NCI-H146 treated with DMSO at 0.1 percent for 48 hours (cell line): ENCODE measurements around the gene ANKIB1.
"Not testable (repeated sequence)": the region's sequence is repeated elsewhere in the genome, so short reads cannot be mapped to it uniquely, and the experiment has no call there.

Experiments used
- DNase-seq: peaks from one replicate; lab custom pipeline; 2025; ENCODE audit not compliant: unreplicated experiment; lab: John Stamatoyannopoulos, UW

Gene ANKIB1

GRCh38 chr7:92325173-92325572 lies 79.4 kb downstream of the ANKIB1 start:
- no peak for DNase-seq

DNA sequence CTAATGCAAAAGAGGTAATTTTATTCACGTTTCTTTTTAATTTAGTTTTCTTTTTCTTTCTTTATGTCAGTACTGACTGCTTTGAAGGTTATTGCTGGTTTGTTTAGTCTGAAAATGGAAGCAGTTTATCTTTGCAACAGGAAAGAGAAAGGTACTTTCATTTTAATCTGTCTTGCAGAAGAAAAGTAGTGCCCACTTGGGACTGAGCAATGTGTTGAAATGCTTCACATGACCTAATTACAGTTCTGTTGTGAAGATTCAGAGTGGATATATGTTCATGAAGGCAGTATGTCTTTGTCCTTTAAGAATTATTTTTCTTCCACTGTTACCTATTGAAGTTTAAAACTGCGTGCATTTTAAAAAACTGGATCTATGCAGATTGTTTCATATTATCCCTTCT lies 80.1 kb downstream of the ANKIB1 start:
- no peak for DNase-seq

DNA sequence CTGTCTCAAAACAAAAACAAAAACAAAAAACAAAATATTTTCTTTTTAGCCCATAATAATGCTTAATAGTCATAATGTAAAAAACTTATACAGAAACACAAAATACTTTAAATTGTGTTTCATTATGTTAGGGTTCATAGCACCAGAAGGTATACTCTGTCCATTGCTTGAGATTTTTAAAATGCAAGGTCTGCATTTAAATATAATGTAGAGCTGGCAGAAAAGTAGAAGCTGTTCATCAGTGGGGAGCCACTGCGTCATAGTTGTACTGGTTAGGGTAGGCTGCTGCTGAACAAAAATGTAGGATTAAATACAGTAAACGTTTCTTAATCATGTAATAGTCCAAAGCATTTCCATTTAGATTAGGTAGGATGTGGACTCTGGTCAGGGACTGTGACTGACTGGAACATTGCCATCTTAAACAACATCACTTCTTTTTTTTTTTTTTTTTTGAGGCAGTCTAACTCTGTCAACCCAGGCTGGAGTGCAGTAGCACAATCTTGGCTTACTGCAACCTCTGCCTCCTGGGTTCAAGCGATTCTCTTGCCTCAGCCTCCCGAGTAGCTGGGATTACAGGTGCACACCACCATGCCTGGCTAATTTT lies 85.2 kb downstream of the ANKIB1 start:
- no peak for DNase-seq

- DNase-seq = no peak
Observed at GRCh38 chr7:92331508-92331907, 85.7 kb downstream of the ANKIB1 start.

GRCh38 chr7:92332782-92333181 lies 87.0 kb downstream of the ANKIB1 start:
- DNase-seq = no peak

- no peak for DNase-seq
Observed at GRCh38 chr7:92333866-92334265, 88.1 kb downstream of the ANKIB1 start.

DNA sequence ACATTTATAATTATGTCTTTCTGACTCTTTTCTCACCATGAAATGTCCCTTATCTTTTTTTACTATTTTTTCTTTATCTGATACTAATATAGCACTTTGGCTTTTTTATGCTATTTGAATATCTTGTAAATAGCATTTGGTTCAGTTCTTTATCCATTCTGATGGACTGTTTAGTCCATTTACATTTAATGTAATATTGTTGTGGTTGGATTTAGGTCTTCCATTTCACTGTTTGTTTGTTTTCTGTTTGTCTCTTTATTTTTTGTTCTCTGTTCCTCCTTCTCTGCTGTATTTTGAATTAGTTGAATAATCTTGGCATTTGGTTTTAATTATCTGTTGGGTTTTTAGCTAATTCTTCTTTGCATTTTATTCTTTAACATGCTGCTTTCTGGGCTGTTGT lies 89.8 kb downstream of the ANKIB1 start:
- no peak for DNase-seq

- peak; percentile 18 for DNase-seq
Observed at GRCh38 chr7:92336662-92337340, 91.0 kb downstream of the ANKIB1 start.

DNA sequence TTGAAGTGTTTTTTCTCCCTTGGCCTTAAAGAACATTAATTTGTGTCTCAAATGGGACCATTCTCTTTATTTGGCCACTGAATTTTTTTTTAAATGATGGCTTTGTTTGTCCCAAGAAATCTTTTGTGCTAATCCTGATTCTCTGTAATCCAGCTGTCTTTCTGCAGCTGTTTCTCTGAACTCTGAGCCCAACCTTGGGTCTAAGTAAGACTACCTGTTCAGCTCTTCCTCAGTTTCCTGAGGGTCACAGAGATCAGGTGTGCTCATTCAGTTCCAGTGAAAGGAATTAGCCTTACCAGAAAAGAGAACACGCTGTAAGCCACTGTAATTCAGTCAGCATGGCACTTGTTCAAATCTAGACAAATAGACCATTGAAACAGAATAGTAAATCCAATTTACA lies 94.2 kb downstream of the ANKIB1 start:
- no peak for DNase-seq

GRCh38 chr7:92343714-92344113 lies 97.9 kb downstream of the ANKIB1 start:
- DNase-seq = no peak

GRCh38 chr7:92352009-92352408 lies 106.2 kb downstream of the ANKIB1 start:
- DNase-seq = no peak

DNA sequence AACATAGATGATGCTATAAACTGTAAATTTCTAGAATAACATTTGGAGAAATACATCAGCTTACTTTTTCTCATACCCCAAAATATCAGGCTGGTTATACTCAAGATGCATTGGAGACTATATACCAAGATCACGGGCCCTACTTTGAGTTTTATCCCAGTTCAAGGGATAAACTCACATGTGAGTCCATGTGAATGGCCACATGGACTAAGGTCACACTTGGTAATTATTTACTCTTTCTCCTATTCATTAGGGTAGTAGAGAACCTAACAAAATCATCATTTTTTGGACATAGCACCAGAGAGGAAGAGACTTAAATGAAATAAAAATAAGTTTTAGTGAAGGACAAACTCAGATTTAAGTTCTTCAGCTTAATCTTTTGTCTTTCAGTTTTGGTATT lies 108.4 kb downstream of the ANKIB1 start:
- DNase-seq = no peak

DNA sequence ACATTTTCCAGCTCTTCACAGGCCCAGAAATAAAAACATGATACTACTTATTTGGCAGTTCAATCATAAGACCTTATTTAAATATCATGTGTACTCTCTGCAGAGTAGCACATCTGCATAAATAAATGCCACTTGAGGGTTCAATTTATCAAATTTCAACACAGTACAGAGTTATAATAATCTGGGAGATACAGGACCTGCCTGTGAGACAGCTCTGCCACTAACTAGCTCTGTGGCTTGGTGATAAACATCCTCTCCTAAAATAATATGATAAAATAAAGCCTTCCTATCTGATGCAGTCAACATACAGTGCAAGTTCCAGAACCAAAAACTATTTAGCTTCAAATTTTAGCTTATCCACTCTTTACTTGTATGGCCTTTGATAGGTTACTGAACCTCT lies 110.6 kb downstream of the ANKIB1 start:
- no peak for DNase-seq

DNA sequence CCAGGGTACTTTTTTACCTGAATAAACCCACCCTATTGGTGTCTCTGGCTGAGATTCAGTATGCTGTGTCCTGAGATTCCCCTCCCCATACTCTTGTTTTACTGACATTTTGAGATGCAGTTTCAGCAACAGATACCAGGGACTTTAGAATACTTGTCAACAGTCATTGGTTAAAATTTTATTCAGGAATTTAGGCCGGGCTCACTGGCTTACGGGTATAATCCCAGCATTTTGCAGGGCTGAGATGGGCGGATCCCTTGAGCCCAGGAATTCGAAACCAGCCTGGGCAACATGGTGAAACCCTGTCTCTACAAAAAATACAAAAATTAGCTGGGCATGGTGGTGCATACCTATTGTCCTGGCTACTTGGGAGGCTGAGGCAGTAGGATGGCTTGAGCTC lies 111.5 kb downstream of the ANKIB1 start:
- DNase-seq = no peak

- not testable (repeated sequence) for DNase-seq
Observed at GRCh38 chr7:92359179-92359578, 113.4 kb downstream of the ANKIB1 start.

- DNase-seq = no peak
Observed at GRCh38 chr7:92359801-92360200, 114.0 kb downstream of the ANKIB1 start.

DNA sequence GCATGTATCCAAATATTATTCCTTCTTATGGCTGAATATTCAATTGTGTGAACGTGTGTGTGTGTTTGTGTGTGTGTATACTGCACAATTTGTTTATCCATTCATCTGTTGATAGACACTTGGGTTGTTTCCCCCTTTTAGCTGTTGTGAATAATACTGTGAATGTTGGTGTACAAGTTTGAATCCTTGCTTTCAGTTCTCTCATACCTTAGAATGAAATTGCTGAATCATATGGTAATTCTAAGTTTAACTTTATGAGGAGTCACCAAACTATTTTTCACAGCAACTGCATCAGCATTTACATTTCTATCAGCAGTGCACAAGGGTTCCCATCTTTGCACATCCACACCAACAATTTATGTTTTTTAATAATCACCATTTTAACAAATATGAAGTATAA lies 114.6 kb downstream of the ANKIB1 start:
- DNase-seq = no peak

- no peak for DNase-seq
Observed at GRCh38 chr7:92362131-92362530, 116.4 kb downstream of the ANKIB1 start.

- DNase-seq = no peak
Observed at GRCh38 chr7:92366730-92367129, 121.0 kb downstream of the ANKIB1 start.

GRCh38 chr7:92368741-92369140 lies 123.0 kb downstream of the ANKIB1 start:
- DNase-seq = no peak

GRCh38 chr7:92375013-92375412 lies 129.2 kb downstream of the ANKIB1 start:
- no peak for DNase-seq

DNA sequence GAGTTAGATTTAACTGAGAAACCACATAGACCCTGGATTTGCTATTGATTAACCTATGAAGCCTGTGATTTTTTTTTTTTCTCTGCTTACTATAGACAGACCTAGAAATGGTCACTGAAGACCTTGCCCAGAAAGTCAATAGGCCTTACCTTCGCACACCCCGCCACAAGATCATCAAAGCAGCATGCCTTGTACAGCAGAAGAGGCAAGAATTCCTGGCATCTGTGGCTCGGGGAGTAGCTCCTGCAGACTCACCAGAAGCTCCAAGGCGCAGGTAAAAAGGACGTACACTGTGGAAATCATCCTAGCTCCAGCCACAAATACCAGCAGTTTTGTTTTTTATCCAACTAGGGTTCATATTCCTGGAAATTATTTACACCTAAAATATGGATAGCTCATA lies 145.3 kb downstream of the ANKIB1 start:
- no peak for DNase-seq

GRCh38 chr7:92397542-92397941 lies 151.8 kb downstream of the ANKIB1 start:
- no peak for DNase-seq
